HepG2 (cell line): Measurements from ENCODE around the gene GRK6. TPM values are rescaled to one million over a fixed set of nuclear protein-coding genes. Genes with fewer than 3 reads are reported as not detected.

Experiments
- ATAC-seq: fragments of 200-7000 bp; cut with Tn5 transposase; 3 replicates; pipeline ENCODE4 v1.9.1; 2020; ENCODE audit warnings: mild to moderate bottlenecking, moderate library complexity
- BruUV-seq: library from RNA; stranded (reverse); fragments of 400-500 nt; replicated peaks from 2 replicates; lab custom pipeline; 2021; lab: Mats Ljungman, UMichigan
- CTCF ChIA-PET: fragments of 300-600 bp; formaldehyde crosslinking; extraction: SDS; loops from one replicate; lab custom pipeline; 2021; ENCODE audit warnings: low total read pairs, inconsistent platforms, low intra/inter-chr PET ratio; lab: Yijun Ruan, JAX
- POLR2A ChIA-PET: fragments of 350-600 bp; sonication (Branson Sonifier 250); formaldehyde crosslinking; loops from one replicate; lab custom pipeline; 2020; ENCODE audit warnings: antibody characterized with exemption, inconsistent platforms; lab: Yijun Ruan, JAX
- DNase-seq: peaks from one replicate; pipeline ENCODE4 v3.0.0-alpha.2; 2015; ENCODE audit warnings: low spot score
- FAIRE-seq: peaks from 3 replicates; lab custom pipeline; 2011; peaks lifted over from hg19 to GRCh38; lab: Jason Lieb, UNC
- H2AFZ ChIP-seq: one replicate; pipeline ENCODE4 v1.6.1; 2011; ENCODE audit warnings: low read length, inconsistent platforms
- H3K27ac ChIP-seq: fragments of 300-600 bp; 3 replicates; pipeline ENCODE4 v1.8.0; 2011; ENCODE audit warnings: mixed run types, mild to moderate bottlenecking, mixed read lengths, low read length, inconsistent platforms; ENCODE audit not compliant: insufficient read depth; ENCODE audit errors: extremely low read length
- H3K27me3 ChIP-seq, 2 experiments: fragments of 200-600 bp in 1 of 2; 2 replicates in 1 of 2; 3 replicates in 1 of 2; pipeline versions ENCODE4 v1.6.0 to v1.8.0; 2011; ENCODE audit warnings: low read length in 2 of 2, mild to moderate bottlenecking in 2 of 2, moderate library complexity in 2 of 2, inconsistent platforms in 1 of 2; ENCODE audit not compliant: insufficient read depth in 2 of 2, control insufficient read depth in 1 of 2
- H3K36me3 ChIP-seq, 2 experiments: fragments of 200-600 bp in 1 of 2; replicated peaks in 1 of 2; 2 replicates in 1 of 2; 3 replicates in 1 of 2; pipeline versions ENCODE4 v1.5.1 to v1.8.0; 2011; ENCODE audit warnings: low read length in 2 of 2, inconsistent platforms in 1 of 2; ENCODE audit not compliant: insufficient read depth in 2 of 2, control insufficient read depth in 1 of 2
- H3K4me1 ChIP-seq: 2 replicates; pipeline ENCODE4 v1.5.1; 2012; ENCODE audit warnings: low read length, inconsistent platforms; ENCODE audit not compliant: insufficient read depth
- H3K4me2 ChIP-seq: 2 replicates; pipeline ENCODE4 v1.6.0; 2011; ENCODE audit warnings: low read depth, low read length, inconsistent platforms
- H3K4me3 ChIP-seq, 3 experiments: fragments of 200-600 bp in 1 of 3; sonication (generic), shearing (Covaris generic) in 1 of 3; replicated peaks in 1 of 3; 2 replicates each; pipeline ENCODE4 v1.5.1; 2011 to 2016; ENCODE audit warnings: low read length in 3 of 3, inconsistent platforms in 2 of 3, low read depth in 2 of 3, mild to moderate bottlenecking in 2 of 3, control low read depth in 1 of 3, mixed read lengths in 1 of 3; ENCODE audit not compliant: insufficient read depth in 1 of 3
- H3K79me2 ChIP-seq: one replicate; pipeline ENCODE4 v1.6.1; 2011; ENCODE audit warnings: low read length, inconsistent platforms; ENCODE audit not compliant: insufficient read depth
- H3K9ac ChIP-seq: 2 replicates; pipeline ENCODE4 v1.6.0; 2011; ENCODE audit warnings: mild to moderate bottlenecking, low read depth, low read length, inconsistent platforms; ENCODE audit not compliant: insufficient read depth
- H3K9me3 ChIP-seq: 2 replicates; pipeline ENCODE4 v1.5.1; 2012; ENCODE audit warnings: mild to moderate bottlenecking, low read length
- H4K20me1 ChIP-seq: 2 replicates; pipeline ENCODE4 v1.6.0; 2011; ENCODE audit warnings: inconsistent platforms, mild to moderate bottlenecking, low read length, moderate library complexity; ENCODE audit not compliant: insufficient read depth
- AGO2 ChIP-seq: fragments of 200-400 bp; formaldehyde crosslinking; optimal IDR thresholded peaks from 2 replicates; pipeline ENCODE3; 2017; ENCODE audit warnings: mild to moderate bottlenecking, low read depth, low read length, moderate library complexity
- ERF ChIP-seq: IDR thresholded peaks from 2 replicates; pipeline ENCODE4 v1.6.1; 2018; ENCODE audit warnings: missing biosample characterization, missing genetic modification reagents
- RFX1 ChIP-seq: fragments of 450-650 bp; IDR thresholded peaks from 2 replicates; pipeline ENCODE4 v1.6.1; 2017
- ZNF761 ChIP-seq: sonication (generic); formaldehyde crosslinking; conservative IDR thresholded peaks from 2 replicates; pipeline ENCODE4 v1.4.0; 2020; ENCODE audit warnings: mild to moderate bottlenecking, missing genetic modification reagents
- WGBS: methylation state at CpG from one replicate; pipeline ENCODE4 v1.1.6; 2017; ENCODE audit warnings: low lambda C conversion rate; 5-methylcytosine and 5-hydroxymethylcytosine counted together
- in situ Hi-C: cut with HindIII; loops from 2 replicates; pipeline ENCODE4 v1.10.0; 2017; ENCODE audit warnings: low pct_unique_long_range_greater_than_20kb; ENCODE audit not compliant: extremely low pct_ligation_motif_present
- intact Hi-C: fragments of 100-400 bp; cut with micrococcal nuclease; formaldehyde crosslinking; loops from one replicate; pipeline ENCODE4 v1.10.0; 2022; ENCODE audit not compliant: unreplicated experiment
- polyA plus RNA-seq, 8 experiments: library from polyadenylated mRNA; depleted of rRNA in 3 of 8; stranded (reverse) in 7 of 8; unstranded in 1 of 8; fragments of >200 nt; fragmentation: Illumina TruSeq in 4 of 8; extraction: Trizol in 4 of 8; gene quantifications; 2 replicates each; pipeline versions ENCODE4 v1.2.1 to v1.2.3, GENCODE V29; 2011 to 2016; ENCODE audit warnings: low read depth in 4 of 8, missing spikeins in 1 of 8, mixed read lengths in 1 of 8; ENCODE audit not compliant: insufficient read depth in 1 of 8
- total RNA-seq, 5 experiments: library from RNA; depleted of rRNA; stranded (reverse); fragments of >200 nt; fragmentation: Illumina TruSeq; extraction: Trizol; gene quantifications; 2 replicates each; pipeline ENCODE4 v1.2.3, GENCODE V29; 2016; ENCODE audit warnings: low read depth in 1 of 5
- TF ChIP-seq, protein P1 (sequence below): sonication (generic); formaldehyde crosslinking; IDR thresholded peaks from 2 replicates; pipeline ENCODE4 v1.5.1; 2020; ENCODE audit warnings: mild to moderate bottlenecking, missing genetic modification reagents
- TF ChIP-seq, protein P2 (sequence below): sonication (generic); formaldehyde crosslinking; IDR thresholded peaks from 2 replicates; pipeline ENCODE4 v1.4.0; 2020; ENCODE audit warnings: missing genetic modification reagents

The GRK6 gene
- total and polyA plus RNA-seq, 2 of the 13 experiments (the other 11 are each of a cell fraction or from before 2014, with no cell fraction given), result 13.2 to 19.9 TPM

DNA sequence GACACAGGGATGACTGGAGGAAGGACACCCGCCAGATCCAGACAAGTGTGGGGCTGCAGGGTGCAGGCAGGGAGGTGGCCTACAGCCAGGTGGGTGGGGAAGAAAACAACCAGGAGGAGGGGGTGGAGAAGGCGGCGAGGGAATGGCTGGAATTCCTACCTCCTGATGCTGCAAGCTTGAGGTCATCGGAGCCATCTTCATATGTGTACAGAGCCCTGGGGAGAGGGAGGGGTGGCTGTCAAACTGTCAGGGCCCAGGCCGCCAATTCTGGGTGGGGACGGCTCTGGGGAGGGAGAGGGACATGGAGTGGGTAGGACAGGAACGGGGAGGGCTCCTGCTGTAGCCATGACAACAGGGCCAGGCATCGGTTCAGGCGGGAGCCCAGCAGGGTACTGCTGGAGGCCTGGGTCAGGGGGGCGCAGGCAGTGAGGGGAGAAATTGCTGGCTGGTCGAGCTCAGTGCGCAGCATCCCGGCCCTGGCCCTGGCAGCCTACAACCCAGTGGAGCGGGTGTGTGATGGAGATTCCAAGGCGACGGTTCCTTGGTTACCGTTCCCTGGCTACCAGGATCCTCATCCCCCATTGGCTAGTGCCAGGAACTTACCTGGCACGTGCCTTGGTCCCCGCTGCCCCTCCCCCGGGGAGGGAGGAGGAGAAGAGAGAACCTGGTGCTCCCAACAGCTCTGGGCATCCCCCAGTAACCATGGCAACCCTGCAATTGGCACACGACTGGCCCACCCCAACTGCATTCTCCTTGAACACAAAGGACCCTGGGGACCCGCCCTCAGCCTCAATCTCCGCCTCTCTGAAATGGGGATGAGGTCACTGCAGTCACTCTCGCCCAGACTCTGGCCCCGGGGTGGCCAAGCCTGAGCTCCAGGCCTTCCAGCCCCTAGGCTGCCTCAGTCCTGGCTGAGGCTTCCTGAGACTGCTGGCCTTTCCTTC is 42.5 kb downstream of the GRK6 start:
- Histone ChIP-seq H3K36me3 (peaks cover 3 to 16% of the 10 kb centered on the region in 2 experiments; a peak in 3 of 5 replicates), H3K79me2 (peaks cover 3% of the 10 kb centered on the region), H3K4me1 (peaks cover 19% of the 10 kb centered on the region), H3K4me2 (no peak overlapping the region), H3K9me3 (no peaks in the 10 kb centered on the region), H3K4me3 (no peak overlapping the region), H2AFZ (no peak overlapping the region), H3K9ac (no peak overlapping the region), H4K20me1 (peaks cover 9% of the 10 kb centered on the region; the same call in 1 of the 2 replicates), H3K27me3 (no peaks in the 10 kb centered on the region), H3K27ac (no peak overlapping the region)
- BruUV-seq, result no TSS peak
- FAIRE-seq (no peak), ATAC-seq (no peak), DNase-seq (peak; percentile 50)
- 88% methylated on average over 9 of the region's 25 CpGs for WGBS
- intact Hi-C loops (no loop called here), in situ Hi-C loops (loop anchor here (25.0 kb wide), 1 partner anchor 357 kb away; no protein-coding TSS in a partner anchor)
- TF ChIP-seq AGO2 (peak; percentile 59), RFX1 (peak; percentile 51), ZNF761 (CRISPR knock-in tag) (no peak), ERF (no peak)
- TF ChIP-seq, protein P1, sequence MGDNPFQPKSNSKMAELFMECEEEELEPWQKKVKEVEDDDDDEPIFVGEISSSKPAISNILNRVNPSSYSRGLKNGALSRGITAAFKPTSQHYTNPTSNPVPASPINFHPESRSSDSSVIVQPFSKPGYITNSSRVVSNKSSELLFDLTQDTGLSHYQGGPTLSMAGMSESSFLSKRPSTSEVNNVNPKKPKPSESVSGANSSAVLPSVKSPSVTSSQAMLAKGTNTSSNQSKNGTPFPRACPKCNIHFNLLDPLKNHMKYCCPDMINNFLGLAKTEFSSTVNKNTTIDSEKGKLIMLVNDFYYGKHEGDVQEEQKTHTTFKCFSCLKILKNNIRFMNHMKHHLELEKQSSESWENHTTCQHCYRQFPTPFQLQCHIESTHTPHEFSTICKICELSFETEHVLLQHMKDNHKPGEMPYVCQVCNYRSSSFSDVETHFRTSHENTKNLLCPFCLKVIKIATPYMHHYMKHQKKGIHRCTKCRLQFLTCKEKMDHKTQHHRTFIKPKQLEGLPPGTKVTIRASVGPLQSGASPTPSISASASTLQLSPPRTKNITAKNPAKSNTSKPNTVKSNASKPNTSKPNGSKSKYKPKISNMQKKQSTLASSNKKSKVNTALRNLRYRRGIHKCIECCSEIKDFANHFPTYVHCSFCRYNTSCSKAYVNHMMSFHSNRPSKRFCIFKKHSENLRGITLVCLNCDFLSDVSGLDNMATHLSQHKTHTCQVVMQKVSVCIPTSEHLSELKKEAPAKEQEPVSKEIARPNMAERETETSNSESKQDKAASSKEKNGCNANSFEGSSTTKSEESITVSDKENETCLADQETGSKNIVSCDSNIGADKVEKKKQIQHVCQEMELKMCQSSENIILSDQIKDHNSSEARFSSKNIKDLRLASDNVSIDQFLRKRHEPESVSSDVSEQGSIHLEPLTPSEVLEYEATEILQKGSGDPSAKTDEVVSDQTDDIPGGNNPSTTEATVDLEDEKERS (CRISPR knock-in tag), result no peak
- TF ChIP-seq, protein P2, sequence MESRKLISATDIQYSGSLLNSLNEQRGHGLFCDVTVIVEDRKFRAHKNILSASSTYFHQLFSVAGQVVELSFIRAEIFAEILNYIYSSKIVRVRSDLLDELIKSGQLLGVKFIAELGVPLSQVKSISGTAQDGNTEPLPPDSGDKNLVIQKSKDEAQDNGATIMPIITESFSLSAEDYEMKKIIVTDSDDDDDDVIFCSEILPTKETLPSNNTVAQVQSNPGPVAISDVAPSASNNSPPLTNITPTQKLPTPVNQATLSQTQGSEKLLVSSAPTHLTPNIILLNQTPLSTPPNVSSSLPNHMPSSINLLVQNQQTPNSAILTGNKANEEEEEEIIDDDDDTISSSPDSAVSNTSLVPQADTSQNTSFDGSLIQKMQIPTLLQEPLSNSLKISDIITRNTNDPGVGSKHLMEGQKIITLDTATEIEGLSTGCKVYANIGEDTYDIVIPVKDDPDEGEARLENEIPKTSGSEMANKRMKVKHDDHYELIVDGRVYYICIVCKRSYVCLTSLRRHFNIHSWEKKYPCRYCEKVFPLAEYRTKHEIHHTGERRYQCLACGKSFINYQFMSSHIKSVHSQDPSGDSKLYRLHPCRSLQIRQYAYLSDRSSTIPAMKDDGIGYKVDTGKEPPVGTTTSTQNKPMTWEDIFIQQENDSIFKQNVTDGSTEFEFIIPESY, result peak; percentile 66; the same call in 1 of the 2 replicates
- ChIA-PET POLR2A (no interaction called here), CTCF (no interaction called here)
